Activated T-helper 1 cell treated with anti-CD3 and anti-CD28 coated beads, Interleukin-12 subunit alpha, Interleukin-12 subunit beta, Interleukin-2, Interleukin-4 antibody, amounts not matched to agents 30 ng/mL and 10 ng/mL and 1 ng/mL, durations not matched to agents 14 hours and 24 hours and 36 hours (primary cell): ENCODE data around the gene PPP6C. TPM values are rescaled to one million over a fixed set of nuclear protein-coding genes. Genes with fewer than 3 reads are reported as not detected.
"Not testable (repeated sequence)": the region's sequence is repeated elsewhere in the genome, so short reads cannot be mapped to it uniquely, and the experiment has no call there.

Experiments used
- DNase-seq: peaks from one replicate; pipeline ENCODE4 v3.0.0; 2021; ENCODE audit warnings: low spot score
- H3K27ac Mint-ChIP-seq: one replicate; pipeline ENCODE4 v1.8.0; 2021; ENCODE audit warnings: mild to moderate bottlenecking, mixed read lengths
- H3K27me3 Mint-ChIP-seq: one replicate; pipeline ENCODE4 v1.8.0; 2022; ENCODE audit warnings: mild to moderate bottlenecking, moderate library complexity, mixed read lengths; ENCODE audit not compliant: insufficient read depth
- H3K36me3 Mint-ChIP-seq: one replicate; pipeline ENCODE4 v1.8.0; 2021; ENCODE audit warnings: low read depth, mixed read lengths
- H3K4me1 Mint-ChIP-seq: one replicate; pipeline ENCODE4 v1.8.0; 2021; ENCODE audit warnings: low read depth, mixed read lengths
- H3K4me3 Mint-ChIP-seq: one replicate; pipeline ENCODE4 v1.8.0; 2021; ENCODE audit warnings: mild to moderate bottlenecking, moderate library complexity, mixed read lengths
- H3K9me3 Mint-ChIP-seq: one replicate; pipeline ENCODE4 v1.8.0; 2021; ENCODE audit warnings: mixed read lengths
- intact Hi-C: fragments of 100-400 bp; cut with micrococcal nuclease; formaldehyde crosslinking; loops from one replicate; pipeline ENCODE4 v1.15.1; 2024
- total RNA-seq: library from RNA; stranded (reverse); gene quantifications from 2 replicates; pipeline ENCODE4 v1.2.3, GENCODE V29; 2022

The PPP6C gene
- total RNA-seq, 1 donor from 2014 or later: 50.8 TPM

- peak overlapping the region; percentile 98 for H3K27ac Mint-ChIP-seq
- H3K4me3 Mint-ChIP-seq: peak overlapping the region; percentile 62
- no peaks in the 10 kb centered on the region for H3K27me3 Mint-ChIP-seq
- H3K4me1 Mint-ChIP-seq: peaks cover 43% of the 10 kb centered on the region
- peaks cover 12% of the 10 kb centered on the region for H3K36me3 Mint-ChIP-seq
- no peak for DNase-seq
- intact Hi-C loops: loop anchor here (5.0 kb wide), 1 partner anchor 183 kb away; the partner anchor contains the start of gene GOLGA1
- no peaks in the 10 kb centered on the region for H3K9me3 Mint-ChIP-seq
Measured at GRCh38 chr9:125125523-125125922, 64.1 kb downstream of the PPP6C start.

- intact Hi-C loops: no loop called here
- H3K27ac Mint-ChIP-seq: peak overlapping the region; percentile 9
- no peaks in the 10 kb centered on the region for H3K27me3 Mint-ChIP-seq
- DNase-seq: no peak
- H3K4me1 Mint-ChIP-seq: peaks cover 46% of the 10 kb centered on the region
- H3K36me3 Mint-ChIP-seq: peaks cover 9% of the 10 kb centered on the region
- H3K9me3 Mint-ChIP-seq: no peaks in the 10 kb centered on the region
- H3K4me3 Mint-ChIP-seq: peak overlapping the region; percentile 2
Measured at GRCh38 chr9:125121146-125121545, 68.5 kb downstream of the PPP6C start.

- Mint-ChIP-seq H3K9me3 (no peaks in the 10 kb centered on the region), H3K36me3 (peaks cover 4% of the 10 kb centered on the region), H3K4me1 (peaks cover 36% of the 10 kb centered on the region), H3K4me3 (no peak overlapping the region), H3K27me3 (no peaks in the 10 kb centered on the region), H3K27ac (peak overlapping the region; percentile 48)
- DNase-seq: no peak
- intact Hi-C loops: loop anchor here (1.0 kb wide), 1 partner anchor 24 kb away; the partner anchor contains the start of gene SCAI
Measured at GRCh38 chr9:125119643-125120286, 69.8 kb downstream of the PPP6C start.

GRCh38 chr9:125118696-125119095 is 70.9 kb downstream of the PPP6C start:
- H3K27ac Mint-ChIP-seq, intact Hi-C loops, H3K36me3 Mint-ChIP-seq, H3K27me3 Mint-ChIP-seq, DNase-seq, H3K9me3 Mint-ChIP-seq, H3K4me3 Mint-ChIP-seq: not testable (repeated sequence)
- peaks cover 27% of the 10 kb centered on the region for H3K4me1 Mint-ChIP-seq

GRCh38 chr9:125114503-125114902 is 75.1 kb downstream of the PPP6C start:
- H3K27ac Mint-ChIP-seq, H3K36me3 Mint-ChIP-seq, H3K27me3 Mint-ChIP-seq, H3K4me1 Mint-ChIP-seq, H3K4me3 Mint-ChIP-seq, intact Hi-C loops, DNase-seq: not testable (repeated sequence)
- peaks cover 16% of the 10 kb centered on the region for H3K9me3 Mint-ChIP-seq

- Mint-ChIP-seq H3K27me3 (no peaks in the 10 kb centered on the region), H3K4me3 (no peak overlapping the region), H3K4me1 (no peaks in the 10 kb centered on the region), H3K36me3 (peaks cover 8% of the 10 kb centered on the region), H3K9me3 (peaks cover 16% of the 10 kb centered on the region), H3K27ac (no peak overlapping the region)
- no peak for DNase-seq
- intact Hi-C loops: no loop called here
Measured at GRCh38 chr9:125110464-125110863, 79.1 kb downstream of the PPP6C start.

- DNase-seq, H3K4me3 Mint-ChIP-seq, H3K36me3 Mint-ChIP-seq, H3K27me3 Mint-ChIP-seq, intact Hi-C loops, H3K27ac Mint-ChIP-seq, H3K4me1 Mint-ChIP-seq: not testable (repeated sequence)
- H3K9me3 Mint-ChIP-seq: peaks cover 16% of the 10 kb centered on the region
Measured at GRCh38 chr9:125108541-125108940, 81.1 kb downstream of the PPP6C start.

GRCh38 chr9:125106285-125106893 is 83.2 kb downstream of the PPP6C start:
- intact Hi-C loops: no loop called here
- H3K27ac Mint-ChIP-seq: no peak overlapping the region
- H3K4me3 Mint-ChIP-seq: no peak overlapping the region
- H3K4me1 Mint-ChIP-seq: no peaks in the 10 kb centered on the region
- no peaks in the 10 kb centered on the region for H3K36me3 Mint-ChIP-seq
- DNase-seq: no peak
- no peaks in the 10 kb centered on the region for H3K27me3 Mint-ChIP-seq
- H3K9me3 Mint-ChIP-seq: peaks cover 4% of the 10 kb centered on the region

GRCh38 chr9:125103770-125104460 is 85.7 kb downstream of the PPP6C start:
- intact Hi-C loops: no loop called here
- H3K9me3 Mint-ChIP-seq: no peaks in the 10 kb centered on the region
- no peak overlapping the region for H3K27ac Mint-ChIP-seq
- H3K36me3 Mint-ChIP-seq: peaks cover 2% of the 10 kb centered on the region
- DNase-seq: no peak
- H3K4me3 Mint-ChIP-seq: no peak overlapping the region
- no peaks in the 10 kb centered on the region for H3K27me3 Mint-ChIP-seq
- H3K4me1 Mint-ChIP-seq: no peaks in the 10 kb centered on the region

- intact Hi-C loops: no loop called here
- no peak overlapping the region for H3K4me3 Mint-ChIP-seq
- no peaks in the 10 kb centered on the region for H3K4me1 Mint-ChIP-seq
- no peak for DNase-seq
- H3K27ac Mint-ChIP-seq: no peak overlapping the region
- peaks cover 2% of the 10 kb centered on the region for H3K36me3 Mint-ChIP-seq
- H3K27me3 Mint-ChIP-seq: no peaks in the 10 kb centered on the region
- H3K9me3 Mint-ChIP-seq: no peaks in the 10 kb centered on the region
Measured at GRCh38 chr9:125103021-125103420, 86.6 kb downstream of the PPP6C start.

GRCh38 chr9:125100822-125101221 is 88.8 kb downstream of the PPP6C start:
- Mint-ChIP-seq H3K36me3 (peaks cover 5% of the 10 kb centered on the region), H3K27me3 (no peaks in the 10 kb centered on the region), H3K4me3 (no peak overlapping the region), H3K27ac (no peak overlapping the region), H3K4me1 (peaks cover 5% of the 10 kb centered on the region), H3K9me3 (peaks cover 5% of the 10 kb centered on the region)
- no peak for DNase-seq
- intact Hi-C loops: no loop called here

GRCh38 chr9:125099816-125100215 is 89.8 kb downstream of the PPP6C start:
- Mint-ChIP-seq H3K9me3 (peaks cover 5% of the 10 kb centered on the region), H3K4me1 (peaks cover 5% of the 10 kb centered on the region), H3K27me3 (no peaks in the 10 kb centered on the region)

More at GRCh38 chr9:125099816-125100215, 89.8 kb downstream of the PPP6C start:
- intact Hi-C loops: no loop called here
- no peak for DNase-seq
- Mint-ChIP-seq H3K4me3 (no peak overlapping the region), H3K27ac (no peak overlapping the region), H3K36me3 (peaks cover 5% of the 10 kb centered on the region)
